Fibroblast of pulmonary artery (primary cell): Measurements from ENCODE around the gene MYL6.
A peak's percentile ranks its signal among the peaks of the same experiment; 100 is the strongest.

ENCODE experiments used
- DNase-seq: peaks from one replicate; pipeline ENCODE4 v3.0.0-alpha.2; 2010; ENCODE audit warnings: low read depth
- H3K4me3 ChIP-seq: replicated peaks from 2 replicates; pipeline ENCODE4 v1.5.1; 2011; ENCODE audit warnings: low read depth, mild to moderate bottlenecking, control low read depth, low read length, moderate library complexity
- CTCF ChIP-seq: IDR thresholded peaks from 2 replicates; pipeline ENCODE4 v1.5.1; 2011; ENCODE audit warnings: mild to moderate bottlenecking, control low read depth, low read length, inconsistent platforms; ENCODE audit errors: missing control alignments

MYL6 gene

GRCh38 chr12:56129942-56130495, 28.1 kb upstream of the MYL6 start:
- DNase-seq, result no peak
- no peak for TF ChIP-seq CTCF
- peak overlapping the region; percentile 90 for H3K4me3 ChIP-seq

GRCh38 chr12:56130876-56131275, 27.3 kb upstream of the MYL6 start:
- no peak overlapping the region for H3K4me3 ChIP-seq
- TF ChIP-seq CTCF, result no peak
- no peak for DNase-seq

GRCh38 chr12:56134897-56135296, 23.3 kb upstream of the MYL6 start:
- H3K4me3 ChIP-seq, result no peak overlapping the region
- DNase-seq, result no peak
- TF ChIP-seq CTCF, result no peak

GRCh38 chr12:56137853-56138571, 20.1 kb upstream of the MYL6 start:
- DNase-seq, result no peak
- no peak for TF ChIP-seq CTCF
- no peak overlapping the region for H3K4me3 ChIP-seq

- no peak for DNase-seq
- H3K4me3 ChIP-seq, result no peak overlapping the region
- TF ChIP-seq CTCF, result no peak
Observed at GRCh38 chr12:56141946-56142784, 16.0 kb upstream of the MYL6 start.

- DNase-seq, result no peak
- TF ChIP-seq CTCF, result no peak
- no peak overlapping the region for H3K4me3 ChIP-seq
Observed at GRCh38 chr12:56143217-56143616, 14.9 kb upstream of the MYL6 start.
